Measurements from ENCODE around the gene OR13F1.

Gene OR13F1

DNA sequence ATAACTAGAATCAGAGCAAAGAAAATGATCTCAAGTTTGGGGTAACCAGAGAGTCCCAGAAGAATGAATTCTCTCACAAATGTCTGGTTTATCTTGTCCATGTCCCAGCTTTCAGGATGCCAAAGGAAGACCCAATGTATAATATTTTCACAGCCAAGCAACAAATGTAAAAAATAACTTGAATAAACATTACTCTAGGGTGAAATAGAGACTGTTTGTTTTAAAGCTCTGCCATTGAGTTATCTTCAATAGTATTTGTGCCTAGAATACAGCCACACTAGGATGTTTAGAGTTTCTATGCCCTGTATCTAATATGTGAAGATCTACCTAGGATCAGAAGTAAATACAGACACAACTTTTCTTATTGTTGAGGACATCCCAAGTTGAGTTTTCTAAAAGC lies 23.0 kb downstream of the OR13F1 start, which contains the start of gene OR13C4:
OR13C4 (minus strand) TSS at position 101 of the 400 bp plus-strand sequence; CDS start at position 101, 0 bp downstream.
- Histone ChIP-seq H3K27ac (no peak within 1 kb of the TSS), H3K4me3 (ENCODE audit: low read depth in 1 of 2, low read length in 1 of 2) (no peak within 1 kb of the TSS), H3K9me3 (no peaks in the 10 kb centered on the region), H3K36me3 (no peaks in the 10 kb centered on the region), H3K4me1 (ENCODE audit: control insufficient read depth in 1 of 2, insufficient read depth in 1 of 2, low read depth in 1 of 2, low read length in 1 of 2) (no peaks in the 10 kb centered on the region), H3K27me3 (no peaks in the 10 kb centered on the region)
- TF ChIP-seq, protein P1, sequence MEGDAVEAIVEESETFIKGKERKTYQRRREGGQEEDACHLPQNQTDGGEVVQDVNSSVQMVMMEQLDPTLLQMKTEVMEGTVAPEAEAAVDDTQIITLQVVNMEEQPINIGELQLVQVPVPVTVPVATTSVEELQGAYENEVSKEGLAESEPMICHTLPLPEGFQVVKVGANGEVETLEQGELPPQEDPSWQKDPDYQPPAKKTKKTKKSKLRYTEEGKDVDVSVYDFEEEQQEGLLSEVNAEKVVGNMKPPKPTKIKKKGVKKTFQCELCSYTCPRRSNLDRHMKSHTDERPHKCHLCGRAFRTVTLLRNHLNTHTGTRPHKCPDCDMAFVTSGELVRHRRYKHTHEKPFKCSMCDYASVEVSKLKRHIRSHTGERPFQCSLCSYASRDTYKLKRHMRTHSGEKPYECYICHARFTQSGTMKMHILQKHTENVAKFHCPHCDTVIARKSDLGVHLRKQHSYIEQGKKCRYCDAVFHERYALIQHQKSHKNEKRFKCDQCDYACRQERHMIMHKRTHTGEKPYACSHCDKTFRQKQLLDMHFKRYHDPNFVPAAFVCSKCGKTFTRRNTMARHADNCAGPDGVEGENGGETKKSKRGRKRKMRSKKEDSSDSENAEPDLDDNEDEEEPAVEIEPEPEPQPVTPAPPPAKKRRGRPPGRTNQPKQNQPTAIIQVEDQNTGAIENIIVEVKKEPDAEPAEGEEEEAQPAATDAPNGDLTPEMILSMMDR (IDR thresholded peaks at IDR 0.05): no peak

- no peaks in the 10 kb centered on the region for H3K36me3 ChIP-seq
- H3K27ac ChIP-seq: no peak within 1 kb of the TSS
- TF ChIP-seq, protein P1 (IDR thresholded peaks at IDR 0.05): no peak
- H3K27me3 ChIP-seq: no peaks in the 10 kb centered on the region
- H3K4me3 ChIP-seq (ENCODE audit: low read depth in 1 of 2, low read length in 1 of 2): no peak within 1 kb of the TSS
- no peaks in the 10 kb centered on the region for H3K9me3 ChIP-seq
- H3K4me1 ChIP-seq (ENCODE audit: control insufficient read depth in 1 of 2, insufficient read depth in 1 of 2, low read depth in 1 of 2, low read length in 1 of 2): no peaks in the 10 kb centered on the region
Observed at GRCh38 chr9:104536756-104537155, 32.7 kb downstream of the OR13F1 start, which contains the start of gene OR13C3. TSS of gene OR13C3 (minus strand) at chr9:104536856. CDS start at chr9:104536723, 133 bp downstream.

DNA sequence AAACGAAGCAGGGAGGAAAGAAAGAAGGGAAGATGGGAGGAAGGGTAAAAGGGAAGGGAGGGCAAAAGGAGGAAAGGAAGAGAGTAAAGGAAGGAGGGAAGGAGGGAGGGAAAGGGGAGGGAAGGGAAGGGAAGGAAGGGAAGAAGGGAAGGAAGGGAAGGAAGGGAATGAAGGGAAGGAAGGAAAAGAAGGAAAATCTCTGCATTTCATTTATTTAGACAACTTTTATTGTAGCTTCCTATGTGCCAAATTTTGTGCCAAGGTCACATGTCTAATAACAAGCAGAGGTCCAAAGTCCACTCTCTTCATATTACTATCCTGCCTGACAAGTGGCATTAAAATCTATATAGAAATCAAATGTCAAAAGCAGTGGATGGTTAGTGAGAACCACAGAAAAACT lies 35.2 kb downstream of the OR13F1 start:
- Histone ChIP-seq H3K27ac (no peak overlapping the region), H3K4me1 (ENCODE audit: control insufficient read depth in 1 of 2, insufficient read depth in 1 of 2, low read depth in 1 of 2, low read length in 1 of 2) (no peaks in the 10 kb centered on the region), H3K36me3 (no peaks in the 10 kb centered on the region), H3K9me3 (no peaks in the 10 kb centered on the region), H3K4me3 (ENCODE audit: low read depth in 1 of 2, low read length in 1 of 2) (no peak overlapping the region), H3K27me3 (no peaks in the 10 kb centered on the region)
- TF ChIP-seq, protein P1 (IDR thresholded peaks at IDR 0.05): no peak

DNA sequence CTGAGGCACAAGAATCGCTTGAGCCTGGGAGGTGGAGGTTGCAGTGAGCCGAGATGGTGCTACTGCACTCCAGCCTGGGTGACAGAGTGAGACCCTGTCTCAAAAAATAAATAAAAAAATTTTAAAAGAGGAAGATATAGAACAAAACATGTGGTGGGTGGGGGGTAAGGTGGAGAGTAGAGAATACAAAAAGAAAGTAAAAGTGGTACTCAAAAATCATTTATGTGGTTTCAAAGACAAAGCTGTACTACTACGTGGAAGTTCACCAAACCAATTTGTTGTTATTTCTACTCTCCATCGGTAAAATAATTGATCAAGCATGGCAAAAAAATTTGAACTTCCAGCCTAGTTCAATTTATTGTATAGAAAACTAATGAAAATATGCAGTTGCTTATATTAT lies 40.6 kb downstream of the OR13F1 start:
- no peak overlapping the region for H3K4me3 ChIP-seq (ENCODE audit: low read depth in 1 of 2, low read length in 1 of 2)
- H3K27ac ChIP-seq: no peak overlapping the region
- H3K9me3 ChIP-seq: no peaks in the 10 kb centered on the region
- no peaks in the 10 kb centered on the region for H3K4me1 ChIP-seq (ENCODE audit: control insufficient read depth in 1 of 2, insufficient read depth in 1 of 2, low read depth in 1 of 2, low read length in 1 of 2)
- H3K27me3 ChIP-seq: no peaks in the 10 kb centered on the region
- H3K36me3 ChIP-seq: no peaks in the 10 kb centered on the region
- TF ChIP-seq, protein P1 (IDR thresholded peaks at IDR 0.05): no peak

DNA sequence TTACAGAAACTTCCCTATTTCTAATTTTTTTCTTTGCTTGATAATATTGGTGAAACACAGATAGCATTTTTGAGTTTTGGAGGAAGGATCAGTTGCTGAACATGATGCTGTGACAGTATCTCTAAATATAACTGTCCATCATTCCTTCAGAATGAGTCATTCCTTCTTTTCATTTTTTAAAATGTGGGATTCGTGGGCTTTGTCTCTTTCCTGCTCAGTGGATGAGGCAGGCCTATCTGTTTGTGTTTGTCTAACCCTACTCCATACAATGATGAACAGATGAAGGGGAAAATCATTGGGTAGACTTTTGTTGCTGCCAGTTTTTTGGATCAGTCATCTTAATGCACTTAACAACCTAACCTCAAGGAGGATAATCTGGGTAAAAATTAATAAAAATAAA lies 49.2 kb downstream of the OR13F1 start:
- Histone ChIP-seq H3K36me3 (no peaks in the 10 kb centered on the region), H3K4me1 (ENCODE audit: control insufficient read depth in 1 of 2, insufficient read depth in 1 of 2, low read depth in 1 of 2, low read length in 1 of 2) (no peaks in the 10 kb centered on the region), H3K9me3 (no peaks in the 10 kb centered on the region), H3K27me3 (no peaks in the 10 kb centered on the region), H3K27ac (no peak overlapping the region), H3K4me3 (ENCODE audit: low read depth in 1 of 2, low read length in 1 of 2) (no peak overlapping the region)
- TF ChIP-seq, protein P1 (IDR thresholded peaks at IDR 0.05): no peak
